ENCODE data around the gene NDUFS1. TPM values are rescaled to one million over a fixed set of nuclear protein-coding genes. Genes with fewer than 3 reads are reported as not detected.

NDUFS1 gene
- total RNA-seq, 1 experiment from 2014 or later = 110 TPM

GRCh38 chr2:206092297-206092696 is 66.9 kb downstream of the NDUFS1 start:
- intact Hi-C loops (cut with micrococcal nuclease) = no loop called here
- ChIA-PET POLR2A (ENCODE audit: unreplicated experiment) (no interaction called here), CTCF (no interaction called here)
- Histone ChIP-seq H3K4me2 (ENCODE audit: low read length) (no peak overlapping the region), H3K27ac (ENCODE audit: low read length) (no peak overlapping the region), H4K20me1 (ENCODE audit: low read length) (no peaks in the 10 kb centered on the region), H3K4me1 (ENCODE audit: insufficient read depth, low read length) (peaks cover 3% of the 10 kb centered on the region; the same call in 1 of the 2 replicates), H3K9me2 (replicated peaks; ENCODE audit: low read length) (no peaks in the 10 kb centered on the region), H3F3A (ENCODE audit: low read length, unreplicated experiment) (no peaks in the 10 kb centered on the region), H3K27me3 (ENCODE audit: low read length) (no peaks in the 10 kb centered on the region), H3K9me3 (ENCODE audit: low read length) (no peaks in the 10 kb centered on the region), H3K4me3 (ENCODE audit: low read length) (no peak overlapping the region), H2AFZ (ENCODE audit: low read length) (no peak overlapping the region), H3K36me3 (ENCODE audit: low read depth, low read length) (no peaks in the 10 kb centered on the region), H3K9ac (ENCODE audit: low read length) (no peak overlapping the region), H3K79me2 (ENCODE audit: low read length) (peaks cover 13% of the 10 kb centered on the region)
- ATAC-seq (no peak), DNase-seq (no peak)
- no peak for TF ChIP-seq CTCF (conservative IDR thresholded peaks at IDR 0.05; ENCODE audit: low read depth, low read length)
- TF ChIP-seq EZH2 (IDR thresholded peaks at IDR 0.05; ENCODE audit: low read length, unreplicated experiment) = no peak
- TF ChIP-seq EZH2phosphoT487 (IDR thresholded peaks at IDR 0.05; ENCODE audit: borderline replicate concordance, low read length) = no peak
- no TSS peak for BruUV-seq (replicated peaks)

GRCh38 chr2:206088248-206088647 is 71.0 kb downstream of the NDUFS1 start:
- Histone ChIP-seq H3F3A (ENCODE audit: low read length, unreplicated experiment) (no peaks in the 10 kb centered on the region), H3K4me2 (ENCODE audit: low read length) (no peak overlapping the region; the same call in 1 of the 2 replicates), H3K27me3 (ENCODE audit: low read length) (no peaks in the 10 kb centered on the region), H3K36me3 (ENCODE audit: low read depth, low read length) (no peaks in the 10 kb centered on the region), H3K9ac (ENCODE audit: low read length) (no peak overlapping the region), H3K4me1 (ENCODE audit: insufficient read depth, low read length) (peaks cover 13% of the 10 kb centered on the region), H3K9me2 (replicated peaks; ENCODE audit: low read length) (no peaks in the 10 kb centered on the region), H3K79me2 (ENCODE audit: low read length) (peaks cover 45% of the 10 kb centered on the region), H3K4me3 (ENCODE audit: low read length) (no peak overlapping the region; the same call in 1 of the 2 replicates), H2AFZ (ENCODE audit: low read length) (no peak overlapping the region), H4K20me1 (ENCODE audit: low read length) (no peaks in the 10 kb centered on the region), H3K27ac (ENCODE audit: low read length) (no peak overlapping the region), H3K9me3 (ENCODE audit: low read length) (no peaks in the 10 kb centered on the region)
- TF ChIP-seq EZH2phosphoT487 (IDR thresholded peaks at IDR 0.05; ENCODE audit: borderline replicate concordance, low read length) (no peak), CTCF (conservative IDR thresholded peaks at IDR 0.05; ENCODE audit: low read depth, low read length) (no peak), EZH2 (IDR thresholded peaks at IDR 0.05; ENCODE audit: low read length, unreplicated experiment) (no peak)
- DNase-seq (no peak), ATAC-seq (no peak)
- no TSS peak for BruUV-seq (replicated peaks)
- POLR2A ChIA-PET (ENCODE audit: unreplicated experiment) = no interaction called here
- intact Hi-C loops (cut with micrococcal nuclease) = no loop called here
- CTCF ChIA-PET = interaction anchor here (0.6 kb wide), 1 partner anchor 37 kb away, joined by 3 read pairs; no protein-coding TSS in a partner anchor

GRCh38 chr2:206086716-206087350 is 72.4 kb downstream of the NDUFS1 start:
- H3K4me3 ChIP-seq (ENCODE audit: low read length) = peak overlapping the region; percentile 95
- H3K9me2 ChIP-seq (replicated peaks; ENCODE audit: low read length) = no peaks in the 10 kb centered on the region
- peak overlapping the region; percentile 86 for H3K4me2 ChIP-seq (ENCODE audit: low read length)
- peak overlapping the region; percentile 98 for H3K9ac ChIP-seq (ENCODE audit: low read length)
- DNase-seq (peak; percentile 37), ATAC-seq (no peak)
- BruUV-seq (replicated peaks) = no TSS peak
- POLR2A ChIA-PET (ENCODE audit: unreplicated experiment) = interaction anchor here (0.7 kb wide), 2 partner anchors 41 to 73 kb away, joined by 3 read pairs; partner anchors contain the start of genes EEF1B2 and NDUFS1
- CTCF ChIA-PET = interaction anchor here (0.6 to 0.7 kb wide), 2 partner anchors 55 to 73 kb away, joined by 3 read pairs; partner anchors contain the start of genes EEF1B2 and NDUFS1
- no peaks in the 10 kb centered on the region for H3F3A ChIP-seq (ENCODE audit: low read length, unreplicated experiment)
- no peaks in the 10 kb centered on the region for H3K36me3 ChIP-seq (ENCODE audit: low read depth, low read length)
- H3K4me1 ChIP-seq (ENCODE audit: insufficient read depth, low read length) = peaks cover 16% of the 10 kb centered on the region
- TF ChIP-seq EZH2 (IDR thresholded peaks at IDR 0.05; ENCODE audit: low read length, unreplicated experiment) (no peak), EZH2phosphoT487 (IDR thresholded peaks at IDR 0.05; ENCODE audit: borderline replicate concordance, low read length) (no peak), CTCF (conservative IDR thresholded peaks at IDR 0.05; ENCODE audit: low read depth, low read length) (no peak)
- H3K27me3 ChIP-seq (ENCODE audit: low read length) = no peaks in the 10 kb centered on the region
- peaks cover 59% of the 10 kb centered on the region for H3K79me2 ChIP-seq (ENCODE audit: low read length)
- H4K20me1 ChIP-seq (ENCODE audit: low read length) = no peaks in the 10 kb centered on the region
- H3K9me3 ChIP-seq (ENCODE audit: low read length) = no peaks in the 10 kb centered on the region
- H3K27ac ChIP-seq (ENCODE audit: low read length) = no peak overlapping the region
- H2AFZ ChIP-seq (ENCODE audit: low read length) = peak overlapping the region; percentile 81; the same call in 1 of the 2 replicates
- intact Hi-C loops (cut with micrococcal nuclease) = loop anchor here (2.0 kb wide), 1 partner anchor 72 kb away; the partner anchor contains the start of genes EEF1B2 and NDUFS1
